HG03175 (cell line): ENCODE data around the gene KRT35.

Experiments
- ATAC-seq: cut with Tn5 transposase; IDR thresholded peaks from one replicate; pipeline ENCODE4 v1.9.1; 2021; ENCODE audit warnings: mild to moderate bottlenecking, moderate library complexity; ENCODE audit not compliant: unreplicated experiment

KRT35 gene

GRCh38 chr17:41481036-41481435 lies at the start of gene KRT35:
KRT35 (minus strand) TSS chr17:41481151; CDS start chr17:41481097, 54 bp downstream.
- ATAC-seq = no peak

DNA sequence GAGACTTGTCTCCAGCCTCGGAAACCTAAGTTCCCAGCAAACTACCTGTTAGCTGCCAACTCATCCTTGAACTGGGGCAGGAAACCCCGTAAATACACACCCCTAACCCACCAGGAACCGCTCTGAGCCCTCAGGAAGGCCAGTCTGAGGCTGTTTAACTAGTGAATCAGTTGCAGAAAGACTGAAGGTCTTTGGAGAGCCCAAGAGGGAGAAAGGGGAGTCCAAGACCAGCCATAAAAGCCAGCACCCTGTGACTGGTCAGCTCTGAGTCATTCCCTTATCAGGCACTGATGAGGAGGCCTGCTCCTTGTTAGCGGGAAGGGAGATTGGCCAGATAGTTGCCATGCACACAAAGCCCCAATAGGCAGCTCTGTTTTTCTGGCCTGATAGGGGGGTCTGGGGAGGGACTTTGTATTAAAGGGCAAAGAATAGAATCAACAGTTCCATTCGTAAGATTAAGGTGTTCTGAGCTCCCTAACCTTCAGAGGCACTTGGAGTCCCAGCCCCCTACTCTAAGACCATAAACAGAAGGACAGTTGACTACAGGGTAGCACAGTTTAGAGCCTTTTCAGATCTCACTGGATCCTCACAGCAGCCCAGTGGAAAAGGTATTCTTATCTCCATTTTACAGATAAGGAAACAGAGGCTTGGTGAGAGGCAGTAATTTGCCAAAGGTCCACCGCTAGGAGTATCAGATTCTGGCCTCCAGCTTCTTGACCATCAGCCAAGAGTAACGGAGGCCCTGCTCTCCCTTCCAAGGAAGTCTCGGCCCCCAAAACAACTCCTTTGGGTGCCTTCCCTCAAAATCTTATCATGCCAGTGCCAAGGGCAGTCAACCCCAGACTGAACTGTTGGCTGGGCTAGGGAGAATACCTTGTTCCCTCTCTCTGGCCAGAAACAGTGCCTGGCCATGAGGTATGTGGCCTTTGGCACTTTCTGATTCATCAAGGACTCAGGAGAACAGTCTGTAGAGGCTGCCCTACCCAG lies 49.4 kb upstream of the KRT35 start:
- ATAC-seq = no peak

- no peak for ATAC-seq
These were observed 48.6 kb upstream of the KRT35 start for GRCh38 chr17:41529491-41529915.

DNA sequence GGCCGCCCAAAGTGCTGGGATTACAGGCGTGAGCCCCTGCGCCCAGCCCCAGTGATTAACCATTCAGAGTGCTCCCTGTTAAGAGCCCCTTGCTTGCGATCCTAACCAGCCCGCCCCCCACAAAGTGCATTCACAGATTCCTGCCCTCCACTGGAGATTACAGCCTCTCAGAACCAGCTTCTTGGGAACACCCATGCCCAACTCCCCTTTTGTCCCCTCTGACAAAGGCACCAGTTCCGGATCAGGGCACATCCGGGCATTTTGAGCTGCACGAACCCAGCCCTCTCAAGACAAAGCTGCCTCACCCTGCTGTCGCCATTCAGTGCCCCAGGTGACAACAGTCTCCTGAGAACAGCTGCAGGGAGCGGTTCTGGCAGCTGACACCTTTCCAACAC lies 48.0 kb upstream of the KRT35 start:
- no peak for ATAC-seq

- ATAC-seq = no peak
These were observed 46.4 kb upstream of the KRT35 start for GRCh38 chr17:41527063-41528023.

- ATAC-seq = no peak
These were observed 43.3 kb upstream of the KRT35 start for GRCh38 chr17:41524261-41524660.

DNA sequence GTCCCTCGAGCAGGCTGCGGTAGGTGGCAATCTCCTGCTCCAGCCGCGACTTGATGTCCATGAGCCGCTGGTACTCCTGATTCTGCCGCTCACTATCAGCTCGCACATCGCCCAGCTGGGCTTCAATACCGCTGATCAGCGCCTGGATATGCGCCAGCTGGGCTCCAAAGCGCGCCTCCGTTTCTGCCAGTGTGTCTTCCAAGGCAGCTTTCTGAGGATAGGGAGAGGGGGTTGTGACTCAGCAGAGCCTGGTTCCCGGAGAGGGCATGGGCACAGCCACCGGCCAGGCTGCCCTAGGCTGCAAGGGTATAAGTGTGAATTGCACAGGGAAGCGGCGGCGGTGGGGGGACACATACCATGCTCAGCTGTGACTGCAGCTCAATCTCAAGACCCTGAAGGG lies 42.8 kb upstream of the KRT35 start:
- ATAC-seq = no peak

DNA sequence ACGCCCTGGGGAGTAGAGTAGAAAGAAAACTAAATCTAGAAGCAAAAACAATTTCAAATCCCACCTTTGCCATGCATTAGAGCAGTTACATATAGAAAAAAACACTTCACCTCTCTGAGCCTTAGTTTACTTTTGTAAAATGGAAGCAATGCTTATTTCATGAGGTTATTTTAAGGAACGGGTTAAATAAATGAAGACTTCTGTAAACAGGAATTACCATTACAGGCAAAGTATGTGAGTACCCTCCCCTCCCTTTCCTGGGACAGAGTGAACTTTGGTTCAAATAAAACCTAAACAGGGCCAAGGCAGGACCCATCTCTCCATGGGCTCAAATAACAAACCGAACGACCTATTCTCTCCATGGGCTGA lies 42.3 kb upstream of the KRT35 start:
- ATAC-seq = no peak

DNA sequence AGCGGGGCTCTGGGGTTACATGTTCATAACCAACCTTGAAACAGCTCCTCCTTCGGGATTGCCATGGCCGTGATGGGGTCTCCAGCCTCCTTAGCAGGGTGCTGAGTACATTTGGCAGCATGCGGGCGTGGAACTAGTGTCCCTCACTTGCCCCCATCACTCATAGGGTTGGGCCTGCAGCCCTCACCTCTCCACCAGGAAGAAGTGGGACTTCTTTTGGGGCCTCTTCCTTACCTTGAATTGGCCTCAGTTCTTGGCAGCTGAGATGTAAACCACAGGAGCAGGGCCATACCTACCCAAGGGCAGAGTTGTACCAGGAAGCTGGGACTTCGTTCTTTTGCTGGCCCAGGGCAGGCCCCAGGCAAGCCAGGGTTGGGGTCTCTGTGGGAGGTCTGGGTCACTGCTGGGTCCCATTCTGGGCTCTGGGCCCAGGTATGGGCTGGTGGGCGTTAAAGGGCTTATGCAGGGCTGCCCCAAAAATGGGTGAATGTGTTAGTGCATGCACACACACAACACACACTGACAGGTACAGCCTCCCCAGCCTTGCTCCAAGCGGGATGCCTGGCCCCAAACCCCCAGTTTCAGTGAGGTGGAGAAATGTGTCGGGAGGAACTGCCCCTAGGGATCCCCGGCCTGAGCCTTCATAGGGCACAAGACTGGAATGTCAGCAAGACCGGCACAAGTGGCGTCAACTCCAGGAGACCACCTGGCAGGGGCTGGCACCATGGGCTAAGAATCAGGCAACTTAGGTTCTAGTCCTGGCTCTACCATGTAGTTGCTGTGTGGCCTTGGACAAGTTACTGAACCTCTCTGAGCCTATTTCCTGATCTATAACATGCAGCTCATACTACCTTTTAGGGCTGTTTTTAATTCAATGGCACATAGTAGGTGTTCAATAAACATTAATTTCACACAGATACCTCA lies 41.6 kb upstream of the KRT35 start:
- no peak for ATAC-seq

DNA sequence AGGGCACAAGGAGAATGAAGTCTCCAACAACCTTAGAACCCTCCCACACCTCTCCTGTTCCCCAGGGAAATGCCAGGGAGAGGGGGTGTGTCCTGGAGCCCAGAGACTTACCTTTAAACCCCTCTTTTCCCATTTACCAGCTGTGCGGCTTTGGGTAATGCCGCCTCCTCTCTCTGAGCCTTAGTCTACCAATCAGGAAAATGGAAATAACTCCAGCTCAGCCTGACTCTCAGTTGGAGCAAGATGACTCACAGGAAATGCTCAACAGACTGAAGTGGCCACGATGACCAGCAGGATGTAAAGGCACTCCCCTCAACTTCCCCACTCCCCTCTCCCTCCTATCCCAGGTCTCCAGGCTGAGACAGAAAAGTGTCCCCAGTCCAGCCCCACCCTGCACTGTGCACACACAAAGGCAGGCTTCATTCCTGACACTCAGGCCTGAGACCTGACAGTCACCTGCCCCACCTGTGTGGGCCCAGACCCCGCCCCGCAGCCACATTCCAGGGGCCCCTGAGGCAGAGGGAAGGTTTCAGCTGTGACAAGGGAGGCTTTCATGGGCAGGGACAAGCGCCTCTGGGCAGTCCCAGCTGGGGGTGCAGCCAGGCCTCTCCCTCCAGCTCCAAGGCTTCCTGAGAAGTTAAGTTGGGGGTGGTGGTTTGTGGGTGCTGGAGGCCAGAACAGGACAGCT lies 40.8 kb upstream of the KRT35 start:
- ATAC-seq = no peak

GRCh38 chr17:41520821-41521521 lies 40.0 kb upstream of the KRT35 start:
- ATAC-seq = no peak

GRCh38 chr17:41519501-41520224 lies 38.7 kb upstream of the KRT35 start:
- ATAC-seq = no peak

GRCh38 chr17:41518789-41519449 lies 38.0 kb upstream of the KRT35 start, which contains the start of gene KRT15:
KRT15 (minus strand) TSS chr17:41518890; CDS start chr17:41518827, 63 bp downstream.
- ATAC-seq = no peak

DNA sequence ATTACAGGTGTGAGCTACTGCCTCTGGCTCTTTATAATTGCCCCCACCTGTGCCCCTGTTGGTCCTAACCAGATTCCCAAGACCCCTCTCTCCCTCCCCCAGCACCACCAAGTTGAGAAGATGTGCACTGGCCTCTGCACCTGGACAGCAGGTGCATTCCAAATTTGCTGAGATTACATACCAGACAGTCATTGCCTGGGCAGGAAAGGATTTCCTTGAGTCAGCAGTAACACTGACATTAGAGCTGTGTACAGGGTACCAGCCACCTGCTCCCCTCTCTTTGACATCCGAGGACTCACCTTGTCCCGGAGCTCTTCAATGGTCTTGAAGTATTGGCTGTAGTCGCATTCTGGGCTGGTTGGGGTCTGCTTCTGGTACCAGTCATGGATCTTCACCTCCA lies 37.1 kb upstream of the KRT35 start:
- no peak for ATAC-seq

- ATAC-seq = no peak
These were observed 35.9 kb upstream of the KRT35 start for GRCh38 chr17:41516830-41517283.

- ATAC-seq = no peak
These were observed 35.3 kb upstream of the KRT35 start for GRCh38 chr17:41516147-41516829.

DNA sequence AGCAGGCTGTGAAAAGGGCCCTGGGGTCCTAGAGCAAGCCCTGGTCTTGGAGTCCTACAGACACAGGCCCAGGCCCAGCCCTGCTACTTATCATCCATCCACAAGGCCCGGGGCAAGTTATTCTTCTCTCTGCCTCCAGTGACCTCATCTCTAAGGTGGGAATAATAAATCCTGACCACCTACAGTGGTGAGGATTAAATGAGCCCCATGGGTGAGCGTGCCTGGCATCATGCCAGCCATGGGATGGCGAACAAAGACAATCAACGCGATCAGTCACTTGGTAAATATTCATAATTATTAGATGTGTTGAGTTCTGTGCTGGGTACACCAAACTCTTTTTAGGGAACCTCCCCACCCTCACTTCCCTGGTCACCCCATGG lies 32.2 kb upstream of the KRT35 start:
- ATAC-seq = no peak
